SKM-1 (cell line): ENCODE results near the gene KIF27.
A peak's percentile ranks its signal among the peaks of the same experiment; 100 is the strongest.
"Not testable (repeated sequence)": the region's sequence is repeated elsewhere in the genome, so short reads cannot be mapped to it uniquely, and the experiment has no call there.

Source experiments
- DNase-seq: peaks from one replicate; lab custom pipeline; 2025; ENCODE audit not compliant: unreplicated experiment; lab: John Stamatoyannopoulos, UW

Gene KIF27

GRCh38 chr9:83932011-83932410, 10.8 kb upstream of the KIF27 start:
- no peak for DNase-seq

GRCh38 chr9:83930881-83931280, 9.6 kb upstream of the KIF27 start:
- DNase-seq: no peak

DNA sequence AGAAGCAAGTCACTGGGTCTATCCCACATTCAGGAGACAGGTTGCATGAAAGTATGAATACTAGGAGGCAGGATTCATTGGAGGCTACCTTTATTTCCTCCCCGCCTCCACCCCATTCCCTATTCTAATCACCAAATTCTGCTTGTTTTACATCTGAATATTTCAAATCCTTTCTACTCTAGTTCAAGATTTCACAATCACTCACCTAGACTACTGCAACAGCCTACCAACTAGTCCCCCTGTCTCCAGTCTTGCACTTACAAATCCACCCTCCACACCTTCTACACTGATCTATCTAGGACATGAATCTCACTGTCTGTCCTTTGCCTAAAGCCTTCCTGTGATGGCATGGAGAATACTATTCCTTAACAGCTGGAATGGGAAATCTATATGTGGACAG, 6.4 kb upstream of the KIF27 start:
- no peak for DNase-seq

- DNase-seq: no peak
These were observed 734 bp downstream of the KIF27 start for GRCh38 chr9:83920469-83920926.

DNA sequence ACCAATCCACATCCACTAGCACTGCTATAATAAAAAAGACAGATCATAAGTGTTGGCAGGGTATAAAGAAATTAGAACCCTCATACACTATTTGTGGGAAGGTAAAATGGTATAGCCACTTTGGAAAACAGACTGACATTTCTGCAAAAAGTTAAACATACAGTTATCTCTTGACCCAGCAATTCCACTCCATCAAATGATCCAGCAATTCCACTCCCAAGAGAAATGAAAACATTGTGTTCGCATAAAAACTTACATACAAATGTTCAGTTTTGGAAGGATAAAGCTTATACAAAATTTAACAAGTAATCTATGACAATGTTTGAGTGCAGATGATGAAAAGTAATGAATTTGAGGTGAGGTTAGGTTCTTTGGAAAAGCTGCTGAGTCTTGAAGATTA, 2.1 kb downstream of the KIF27 start:
- DNase-seq: no peak

DNA sequence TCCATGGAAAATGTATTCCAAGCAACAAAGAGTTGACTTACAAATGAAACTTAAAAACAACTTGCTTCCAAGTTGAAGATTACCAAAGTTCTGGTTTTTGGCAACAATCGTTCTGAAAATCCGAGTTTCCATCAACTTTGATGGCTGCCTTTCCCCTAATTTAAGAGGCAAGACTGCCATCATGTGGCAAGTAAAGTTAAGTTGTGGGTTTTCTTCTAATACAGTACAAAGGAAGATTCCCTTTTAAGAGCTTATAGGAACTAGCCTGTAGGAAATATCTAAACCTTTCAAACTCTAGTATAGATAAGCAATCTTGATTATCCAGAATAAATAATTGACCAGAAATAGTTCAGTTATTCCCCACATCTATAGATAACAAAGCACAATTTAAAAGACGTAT, 9.0 kb downstream of the KIF27 start:
- DNase-seq: peak; percentile 4

DNA sequence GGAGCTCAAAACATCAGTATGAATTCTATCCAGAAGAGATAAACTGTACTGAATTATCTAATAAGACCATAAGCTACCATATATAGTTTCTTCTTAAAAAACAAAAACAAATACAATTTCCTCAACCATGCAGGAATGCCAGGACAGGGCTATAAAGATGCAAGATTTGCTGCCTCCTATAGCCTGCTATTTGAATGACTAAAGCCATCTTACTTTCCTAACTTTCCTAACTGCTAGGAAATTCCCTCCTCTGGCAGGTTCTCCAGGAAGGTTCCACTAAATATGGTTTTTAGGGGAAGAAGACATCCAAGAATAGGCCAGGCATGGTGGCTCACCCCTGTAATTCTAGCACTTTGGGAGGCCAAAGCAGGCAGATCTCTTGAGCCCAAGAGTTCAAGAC, 15.1 kb downstream of the KIF27 start:
- DNase-seq: no peak

DNA sequence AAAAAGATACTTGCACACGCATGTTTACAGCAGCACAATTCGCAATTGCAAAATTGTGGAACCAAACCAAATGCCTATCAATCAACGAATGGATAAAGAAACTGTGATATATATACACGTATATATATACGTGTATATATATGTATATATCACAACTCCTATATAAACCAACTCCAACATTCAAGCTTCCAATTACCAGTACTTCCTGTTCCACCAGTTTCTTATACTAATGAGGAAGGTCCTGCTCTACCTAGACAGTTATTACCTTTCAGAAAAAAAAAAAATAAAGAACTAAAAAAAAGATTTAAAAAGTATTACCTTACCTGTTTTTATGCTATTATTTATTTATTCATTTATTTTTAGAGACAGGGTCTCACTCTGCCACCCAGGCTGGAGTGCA, 20.6 kb downstream of the KIF27 start:
- DNase-seq: not testable (repeated sequence)

DNA sequence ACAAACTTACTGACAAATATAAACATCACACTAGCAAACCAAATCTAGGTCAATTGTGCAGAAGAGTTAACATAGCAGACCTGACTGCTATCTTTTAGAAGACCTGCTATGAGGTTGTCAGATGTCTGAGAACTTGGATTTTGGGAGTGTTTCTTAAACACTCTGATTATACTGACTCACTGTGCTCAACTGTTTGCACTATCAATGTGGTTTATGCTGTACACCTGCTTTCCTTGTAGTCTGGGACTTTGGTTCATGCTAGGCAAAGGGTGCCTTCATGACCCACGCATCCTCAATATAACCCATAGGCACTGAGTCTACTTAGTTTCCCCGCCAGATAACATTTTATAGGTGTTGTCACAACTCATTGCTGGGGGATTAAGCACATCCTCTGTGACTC, 26.9 kb downstream of the KIF27 start:
- DNase-seq: not testable (repeated sequence)

DNA sequence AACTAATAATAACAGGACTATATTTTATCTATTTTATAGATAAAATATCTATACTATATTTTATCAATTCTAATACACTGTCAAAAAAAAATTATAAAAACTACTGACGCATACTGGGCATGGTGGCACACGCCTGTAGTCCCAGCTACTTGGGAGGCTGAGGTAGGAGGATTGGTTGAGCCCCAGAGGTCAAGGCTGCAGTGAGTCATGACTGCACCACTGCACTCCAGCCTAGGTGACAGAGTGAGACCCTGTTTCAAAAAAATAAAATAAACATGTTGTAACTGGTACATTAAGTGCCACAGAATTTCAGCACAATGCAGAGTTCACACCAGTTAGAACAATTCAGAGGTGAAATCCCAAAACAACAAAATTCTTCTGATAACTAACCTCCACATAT, 34.7 kb downstream of the KIF27 start:
- DNase-seq: not testable (repeated sequence)

DNA sequence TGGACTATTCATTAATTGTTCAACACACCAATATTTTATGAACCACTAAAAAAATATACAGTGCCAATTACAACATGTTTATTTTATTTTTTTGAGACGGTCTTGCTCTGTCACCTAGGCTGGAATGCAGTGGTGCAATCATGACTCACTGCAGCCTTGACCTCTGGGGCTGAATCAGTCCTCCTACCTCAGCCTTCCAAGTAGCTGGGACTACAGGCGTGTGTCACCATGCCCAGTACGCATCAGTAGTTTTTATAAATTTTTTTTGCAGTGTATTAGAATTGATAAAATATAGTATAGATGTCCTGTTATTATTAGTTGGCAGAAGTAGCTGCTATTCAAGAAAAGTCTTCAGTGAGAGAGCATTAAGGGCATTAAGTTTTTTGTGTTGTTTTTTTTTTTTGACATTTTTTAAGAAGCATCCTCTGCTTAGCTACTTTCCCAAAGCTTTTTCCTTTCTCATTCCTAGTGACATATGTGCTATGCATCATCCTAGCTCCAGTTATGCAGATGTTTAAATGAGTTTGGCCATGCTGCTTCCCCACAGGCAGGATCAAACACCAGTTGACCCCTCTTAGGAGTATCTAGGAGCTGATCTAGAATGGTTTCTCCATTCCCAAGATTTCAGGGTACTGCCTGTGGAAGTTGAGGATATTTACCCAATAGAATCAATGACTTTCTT, 35.5 kb downstream of the KIF27 start:
- DNase-seq: not testable (repeated sequence)

- not testable (repeated sequence) for DNase-seq
These were observed 39.4 kb downstream of the KIF27 start for GRCh38 chr9:83881687-83882408.

GRCh38 chr9:83875559-83875958, 45.7 kb downstream of the KIF27 start:
- not testable (repeated sequence) for DNase-seq

GRCh38 chr9:83849895-83850294, 71.3 kb downstream of the KIF27 start:
- DNase-seq: peak; percentile 1

- not testable (repeated sequence) for DNase-seq
These were observed 84.1 kb downstream of the KIF27 start for GRCh38 chr9:83837070-83837643.

GRCh38 chr9:83830426-83831071, 90.7 kb downstream of the KIF27 start:
- not testable (repeated sequence) for DNase-seq

DNA sequence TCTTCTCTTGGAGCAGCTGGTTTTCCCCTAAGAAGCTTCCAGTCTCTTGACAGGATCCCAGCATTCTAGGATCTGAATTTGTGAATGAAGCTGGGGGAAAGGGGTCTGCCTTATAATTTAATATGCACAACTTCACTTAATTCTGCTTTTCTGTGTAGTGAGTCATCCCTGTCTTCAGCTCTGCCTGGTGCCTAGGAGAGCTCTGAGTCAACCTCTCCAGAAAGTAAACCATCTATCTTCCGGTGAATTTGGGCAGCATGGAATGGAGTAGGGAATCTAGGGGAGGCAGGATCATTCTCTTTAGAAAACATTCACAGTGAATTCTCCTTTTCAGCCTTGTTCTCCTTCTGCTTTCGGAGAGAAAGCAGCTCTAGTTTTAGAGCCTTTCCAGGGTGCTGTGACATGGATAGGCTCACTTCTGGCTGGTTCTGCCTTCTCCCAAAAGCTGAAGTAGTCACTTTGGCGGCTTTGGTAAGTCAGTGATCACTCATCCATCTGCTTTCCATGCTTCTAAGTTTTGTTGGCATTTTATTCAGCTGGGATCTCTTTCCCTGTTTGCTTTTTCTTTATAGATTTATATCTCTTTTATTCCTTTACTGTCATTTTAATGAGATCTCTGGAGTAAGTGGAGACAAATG, 96.1 kb downstream of the KIF27 start:
- DNase-seq: not testable (repeated sequence)

- not testable (repeated sequence) for DNase-seq
These were observed 103.6 kb downstream of the KIF27 start, which contains the start of gene GKAP1 for GRCh38 chr9:83817356-83818278. Gene GKAP1, minus strand, starts transcription at chr9:83817769. Its CDS starts 11,252 bp downstream, at chr9:83806517.

DNA sequence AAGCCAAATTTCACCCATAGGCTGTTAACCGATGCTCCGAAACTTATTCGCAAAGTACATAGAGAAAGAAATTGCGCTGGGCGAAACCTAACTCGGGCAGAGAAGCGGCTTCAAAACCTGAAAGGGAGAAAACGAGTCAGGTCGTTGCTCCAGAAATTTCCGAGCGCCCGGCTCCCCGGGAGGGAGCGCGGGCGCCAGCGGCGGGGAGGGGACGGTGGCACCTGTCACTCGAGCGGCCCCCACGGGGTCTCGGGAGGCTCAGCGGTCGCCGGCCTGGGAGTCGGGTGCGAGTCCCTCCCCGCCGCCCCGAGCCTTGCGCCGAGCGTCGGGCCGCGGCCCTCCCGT, 104.2 kb downstream of the KIF27 start:
- DNase-seq: not testable (repeated sequence)

GRCh38 chr9:83815120-83815519, 106.1 kb downstream of the KIF27 start:
- DNase-seq: not testable (repeated sequence)
